B cell (primary cell): ENCODE results near the gene TMEM30B. TPM values are rescaled to one million over a fixed set of nuclear protein-coding genes. Genes with fewer than 3 reads are reported as not detected.

Experiments used
- ATAC-seq: fragments of 200-7000 bp; cut with Tn5 transposase; one replicate; pipeline ENCODE4 v1.10.0; 2021; ENCODE audit warnings: low read depth, mild to moderate bottlenecking, moderate number of reproducible peaks, moderate library complexity
- CTCF ChIA-PET: fragments of 350-600 bp; sonication (Branson Sonifier 250); formaldehyde crosslinking; loops from one replicate; lab custom pipeline; 2021; ENCODE audit warnings: antibody characterized with exemption, inconsistent platforms; lab: Charles Lee
- POLR2A ChIA-PET: fragments of 350-600 bp; sonication (Branson Sonifier 250); formaldehyde crosslinking; loops from one replicate; lab custom pipeline; 2021; ENCODE audit warnings: antibody characterized with exemption; lab: Charles Lee
- DNase-seq: peaks from one replicate; pipeline ENCODE4 v3.0.0; 2013
- H2AFZ ChIP-seq: 2 replicates; pipeline ENCODE4 v1.6.1; 2012; ENCODE audit warnings: mild to moderate bottlenecking, low read depth, low read length; ENCODE audit not compliant: insufficient read depth, poor library complexity, severe bottlenecking
- H3K27ac ChIP-seq, 2 donors: 1 replicate in 1 of 2; 2 replicates in 1 of 2; pipeline ENCODE4 v1.5.1; 2012 to 2013; ENCODE audit warnings: low read length in 2 of 2, mild to moderate bottlenecking in 2 of 2, moderate library complexity in 1 of 2
- H3K27me3 ChIP-seq, 4 experiments: fragments of 200-600 bp in 1 of 4; sonication (generic) in 1 of 4; replicated peaks in 1 of 4; 1 replicate in 2 of 4; 2 replicates in 2 of 4; pipeline versions ENCODE4 v1.6.1 to v1.7.0; 2013 to 2016; ENCODE audit warnings: low read length in 3 of 4, mild to moderate bottlenecking in 2 of 4, mixed read lengths in 1 of 4, moderate library complexity in 1 of 4; ENCODE audit not compliant: insufficient read depth in 4 of 4, control insufficient read depth in 3 of 4; ENCODE audit errors: control extremely low read depth in 1 of 4
- H3K36me3 ChIP-seq, 2 experiments: replicated peaks in 1 of 2; 1 replicate in 1 of 2; 2 replicates in 1 of 2; pipeline versions ENCODE4 v1.6.1 to v1.7.1; 2013; ENCODE audit warnings: low read length in 1 of 2; ENCODE audit not compliant: insufficient read depth in 2 of 2, control insufficient read depth in 1 of 2; ENCODE audit errors: control extremely low read depth in 1 of 2, extremely low read depth in 1 of 2
- H3K4me1 ChIP-seq, 2 donors: fragments of 200-600 bp in 1 of 2; sonication (generic) in 1 of 2; 1 replicate in 1 of 2; 2 replicates in 1 of 2; pipeline versions ENCODE4 v1.5.1 to v1.6.1; 2013 to 2017; ENCODE audit warnings: low read length in 2 of 2; ENCODE audit not compliant: control insufficient read depth in 2 of 2, insufficient read depth in 2 of 2
- H3K4me2 ChIP-seq: replicated peaks from 2 replicates; pipeline ENCODE3; 2012; ENCODE audit warnings: mild to moderate bottlenecking, low read depth, low read length; ENCODE audit not compliant: poor library complexity, severe bottlenecking
- H3K4me3 ChIP-seq, 5 experiments: fragments of 200-600 bp in 1 of 5; sonication (generic) in 1 of 5; 1 replicate in 3 of 5; 2 replicates in 2 of 5; pipeline versions ENCODE4 v1.5.1 to v1.7.0; 2011 to 2016; ENCODE audit warnings: low read length in 4 of 5, mild to moderate bottlenecking in 4 of 5, low read depth in 2 of 5, control low read depth in 1 of 5, moderate library complexity in 1 of 5; ENCODE audit not compliant: insufficient read depth in 1 of 5; ENCODE audit errors: control extremely low read depth in 1 of 5, extremely low read depth in 1 of 5
- H3K79me2 ChIP-seq: fragments of 200-600 bp; sonication (generic); one replicate; pipeline ENCODE4 v1.6.0; 2016; ENCODE audit warnings: low read length; ENCODE audit not compliant: control insufficient read depth, insufficient read depth
- H3K9ac ChIP-seq: fragments of 200-600 bp; sonication (generic); 2 replicates; pipeline ENCODE4 v1.6.1; 2017; ENCODE audit warnings: mild to moderate bottlenecking, low read length, moderate library complexity
- H3K9me3 ChIP-seq, 3 donors: one replicate each; pipeline versions ENCODE4 v1.6.1 to v1.7.1; 2013; ENCODE audit warnings: low read length in 2 of 3; ENCODE audit not compliant: control insufficient read depth in 2 of 3, insufficient read depth in 1 of 3; ENCODE audit errors: control extremely low read depth in 1 of 3
- H4K20me1 ChIP-seq: 2 replicates; pipeline ENCODE4 v1.6.0; 2012; ENCODE audit warnings: mild to moderate bottlenecking, low read length; ENCODE audit not compliant: insufficient read depth, control insufficient read depth, poor library complexity, severe bottlenecking
- H3K27ac Mint-ChIP-seq: one replicate; pipeline ENCODE4 v1.8.0; 2021; ENCODE audit warnings: mixed read lengths
- H3K27me3 Mint-ChIP-seq: one replicate; pipeline ENCODE4 v1.8.0; 2021; ENCODE audit warnings: mixed read lengths
- H3K4me1 Mint-ChIP-seq: one replicate; pipeline ENCODE4 v1.8.0; 2021; ENCODE audit warnings: mixed read lengths
- H3K4me3 Mint-ChIP-seq: one replicate; pipeline ENCODE4 v1.8.0; 2021; ENCODE audit warnings: mixed read lengths
- H3K9me3 Mint-ChIP-seq: one replicate; pipeline ENCODE4 v1.8.0; 2022; ENCODE audit warnings: mixed read lengths; ENCODE audit not compliant: insufficient read depth
- CTCF ChIP-seq: fragments of 200-600 bp; IDR thresholded peaks from one replicate; pipeline ENCODE4 v1.8.0; 2022; ENCODE audit warnings: antibody characterized with exemption, mild to moderate bottlenecking
- EZH2 ChIP-seq: IDR thresholded peaks from 2 replicates; pipeline ENCODE4 v1.6.1; 2012; ENCODE audit warnings: borderline replicate concordance, low read depth, mild to moderate bottlenecking, moderate library complexity, low read length; ENCODE audit not compliant: insufficient read depth, poor library complexity, severe bottlenecking
- WGBS: methylation state at CpG from one replicate; pipeline ENCODE4 v1.1.5; 2013; ENCODE audit warnings: missing lambda C conversion rate; ENCODE audit not compliant: insufficient coverage; 5-methylcytosine and 5-hydroxymethylcytosine counted together
- intact Hi-C: fragments of 100-400 bp; cut with micrococcal nuclease; formaldehyde crosslinking; loops from one replicate; pipeline ENCODE4 v1.10.0; 2022
- polyA plus RNA-seq: library from polyadenylated mRNA; depleted of rRNA; stranded (reverse); fragments of >200 nt; gene quantifications from 2 replicates; pipeline ENCODE4 v1.2.3, GENCODE V29; 2012
- total RNA-seq, 2 donors: library from RNA; stranded (reverse); fragments of 120-200 nt in 1 of 2; gene quantifications; 1 replicate in 1 of 2; 2 replicates in 1 of 2; pipeline versions ENCODE4 v1.2.3 to v1.2.4, GENCODE V29; 2013 to 2022

TMEM30B gene
- total and polyA plus RNA-seq, 2 donors (not counting 1 experiment from before 2014, with no cell fraction given): 0.19 to 0.20 TPM

- Mint-ChIP-seq H3K4me1 (no peaks in the 10 kb centered on the region), H3K9me3 (no peaks in the 10 kb centered on the region), H3K4me3 (no peak overlapping the region), H3K27ac (no peak overlapping the region), H3K27me3 (peaks cover 42% of the 10 kb centered on the region)
- Histone ChIP-seq H2AFZ (no peak overlapping the region), H3K9me3 (no peaks in the 10 kb centered on the region), H3K27ac (no peak overlapping the region), H3K4me1 (no peaks in the 10 kb centered on the region), H3K79me2 (no peaks in the 10 kb centered on the region), H3K27me3 (peaks cover 0 to 3% (median 0%) of the 10 kb centered on the region in 4 experiments), H4K20me1 (no peaks in the 10 kb centered on the region), H3K36me3 (no peaks in the 10 kb centered on the region), H3K9ac (no peak overlapping the region), H3K4me3 (no peak overlapping the region), H3K4me2 (no peak overlapping the region)
- no peak for ATAC-seq
- 62% methylated on average over 2 of the region's 8 CpGs for WGBS
- TF ChIP-seq EZH2 (no peak), CTCF (no peak)
- ChIA-PET POLR2A (no interaction called here), CTCF (interaction anchor here (0.7 to 4.9 kb wide), 5 partner anchors 8 to 911 kb away, joined by 3 to 19 read pairs (median 3); no protein-coding TSS in a partner anchor)
- intact Hi-C loops: no loop called here
- no peak for DNase-seq
Measured at GRCh38 chr14:61260939-61261776, 20.0 kb downstream of the TMEM30B start.

- H4K20me1 ChIP-seq: no peaks in the 10 kb centered on the region
- peaks cover 0 to 5% (median 1%) of the 10 kb centered on the region in 4 experiments for H3K27me3 ChIP-seq
- H3K79me2 ChIP-seq: no peaks in the 10 kb centered on the region
- no peak for TF ChIP-seq CTCF
- no peak for TF ChIP-seq EZH2
- H2AFZ ChIP-seq: no peak overlapping the region
- ChIA-PET CTCF (interaction anchor here (4.9 kb wide), 1 partner anchor 11 kb away, joined by 19 read pairs; no protein-coding TSS in a partner anchor), POLR2A (no interaction called here)
- H3K9me3 ChIP-seq: no peaks in the 10 kb centered on the region
- Mint-ChIP-seq H3K4me1 (no peaks in the 10 kb centered on the region), H3K27me3 (peaks cover 35% of the 10 kb centered on the region), H3K4me3 (no peak overlapping the region), H3K9me3 (no peaks in the 10 kb centered on the region), H3K27ac (no peak overlapping the region)
- intact Hi-C loops: no loop called here
- H3K4me2 ChIP-seq: no peak overlapping the region
- H3K27ac ChIP-seq: no peak overlapping the region
- H3K4me1 ChIP-seq: no peaks in the 10 kb centered on the region
- WGBS: no CpG with 5 or more reads among the region's 4 CpGs
- H3K9ac ChIP-seq: no peak overlapping the region
- no peak for DNase-seq
- ATAC-seq: no peak
- H3K4me3 ChIP-seq: no peak overlapping the region
- H3K36me3 ChIP-seq: no peaks in the 10 kb centered on the region
Measured at GRCh38 chr14:61258985-61259384, 22.2 kb downstream of the TMEM30B start.
